SK-N-SH (cell line): Measurements from ENCODE around the gene EFCAB3.

Experiments
- CTCF ChIP-seq: fragments of 200-600 bp; sonication (generic); IDR thresholded peaks from 2 replicates; pipeline ENCODE4 v1.6.1; 2017; ENCODE audit warnings: antibody characterized with exemption, mild to moderate bottlenecking, moderate library complexity
- EP300 ChIP-seq, 2 experiments: IDR thresholded peaks; 2 replicates each; pipeline versions ENCODE4 v1.4.0 to v1.6.1; 2012; ENCODE audit warnings: borderline replicate concordance in 1 of 2, low read depth in 1 of 2, low read length in 1 of 2
- EZH2phosphoT487 ChIP-seq: fragments of 200-600 bp; sonication (generic); IDR thresholded peaks from 2 replicates; pipeline ENCODE4 v1.6.1; 2017; ENCODE audit warnings: low read depth, mixed run types, mild to moderate bottlenecking, antibody characterized with exemption, moderate library complexity, borderline replicate concordance
- FOXM1 ChIP-seq: IDR thresholded peaks from 2 replicates; pipeline ENCODE4 v1.4.0; 2012; ENCODE audit warnings: low read depth, mild to moderate bottlenecking
- JUND ChIP-seq: IDR thresholded peaks from 2 replicates; pipeline ENCODE4 v1.4.0; 2012
- MAX ChIP-seq: IDR thresholded peaks from 2 replicates; pipeline ENCODE4 v1.4.0; 2012; ENCODE audit warnings: low read depth
- MXI1 ChIP-seq: IDR thresholded peaks from 2 replicates; pipeline ENCODE4 v1.6.1; 2012; ENCODE audit warnings: mild to moderate bottlenecking, low read depth, low read length, improper control_type of control experiment
- POLR2AphosphoS5 ChIP-seq: IDR thresholded peaks from 2 replicates; pipeline ENCODE4 v1.6.1; 2012; ENCODE audit warnings: low read depth, low read length
- RAD21 ChIP-seq: IDR thresholded peaks from 2 replicates; pipeline ENCODE4 v1.6.1; 2012; ENCODE audit warnings: mild to moderate bottlenecking, low read length
- RCOR1 ChIP-seq: fragments of 150-350 bp; IDR thresholded peaks from 2 replicates; pipeline ENCODE4 v1.6.1; 2017; ENCODE audit warnings: antibody characterized with exemption, low read length
- REST ChIP-seq: IDR thresholded peaks from 2 replicates; pipeline ENCODE4 v1.6.1; 2012; ENCODE audit warnings: mild to moderate bottlenecking, low read depth, low read length, moderate library complexity
- TAF1 ChIP-seq: IDR thresholded peaks from 2 replicates; pipeline ENCODE4 v1.6.1; 2012; ENCODE audit warnings: low read depth, mild to moderate bottlenecking, low read length, moderate library complexity, borderline replicate concordance
- USF1 ChIP-seq: IDR thresholded peaks from 2 replicates; pipeline ENCODE4 v1.4.0; 2012; ENCODE audit warnings: low read depth, borderline replicate concordance
- ZBTB33 ChIP-seq: IDR thresholded peaks from 2 replicates; pipeline ENCODE4 v1.4.0; 2012; ENCODE audit warnings: low read depth, borderline replicate concordance

GRCh38 chr17:62444063-62444462 lies 63.7 kb downstream of the EFCAB3 start:
- no peak for TF ChIP-seq CTCF
- no peak for TF ChIP-seq REST
- TF ChIP-seq JUND = no peak
- TF ChIP-seq EZH2phosphoT487 = no peak
- TF ChIP-seq TAF1 = no peak
- TF ChIP-seq FOXM1 = no peak
- no peak for TF ChIP-seq ZBTB33
- TF ChIP-seq POLR2AphosphoS5 = no peak
- TF ChIP-seq MXI1 = no peak
- TF ChIP-seq USF1 = no peak
- no peak for TF ChIP-seq EP300 (IDR thresholded peaks at IDR 0.05; ENCODE audit: borderline replicate concordance in 1 of 2, low read depth in 1 of 2, low read length in 1 of 2)
- TF ChIP-seq RAD21 = no peak
- TF ChIP-seq MAX = no peak
- no peak for TF ChIP-seq RCOR1
